K562 (cell line): ENCODE measurements around the gene DNAH1.

Experiments used
- ATF1 ChIP-seq, 2 experiments: fragments of 450-650 bp in 1 of 2; IDR thresholded peaks; 2 replicates each; pipeline ENCODE4 v1.6.1; 2016; ENCODE audit warnings: missing compliant biosample characterization in 1 of 2, missing genetic modification characterization in 1 of 2
- CTCF ChIP-seq, 3 experiments: IDR thresholded peaks in 2 of 3; conservative IDR thresholded peaks in 1 of 3; 2 replicates each; pipeline ENCODE4 v1.5.1; 2011 to 2012; ENCODE audit warnings: low read length in 3 of 3, mild to moderate bottlenecking in 3 of 3, control low read depth in 2 of 3, improper control_type of control experiment in 1 of 3, inconsistent platforms in 1 of 3, low read depth in 1 of 3, mixed read lengths in 1 of 3, moderate library complexity in 1 of 3; ENCODE audit not compliant: insufficient read depth in 2 of 3
- NFYB ChIP-seq: IDR thresholded peaks from 2 replicates; pipeline ENCODE4 v1.6.1; 2011; ENCODE audit warnings: mild to moderate bottlenecking, moderate library complexity; ENCODE audit not compliant: insufficient read length; ENCODE audit errors: extremely low read depth
- PHTF2 ChIP-seq: fragments of 250-450 bp; sonication (Bioruptor Pico); IDR thresholded peaks from 2 replicates; pipeline ENCODE4 v1.5.0; 2021; ENCODE audit warnings: mild to moderate bottlenecking
- POLR2A ChIP-seq: fragments of 450-650 bp; conservative IDR thresholded peaks from 2 replicates; pipeline ENCODE4 v1.6.1; 2016
- PRDM10 ChIP-seq: fragments of 450-650 bp; IDR thresholded peaks from 2 replicates; pipeline ENCODE4 v1.6.1; 2018; ENCODE audit not compliant: partially characterized antibody
- RBM34 ChIP-seq: fragments of 200-400 bp; formaldehyde crosslinking; IDR thresholded peaks from 2 replicates; pipeline ENCODE4 v1.6.1; 2018; ENCODE audit warnings: low read length, borderline replicate concordance; ENCODE audit not compliant: insufficient read depth
- SIN3A ChIP-seq, 2 experiments: fragments of 150-350 bp in 1 of 2; IDR thresholded peaks; 2 replicates each; pipeline ENCODE4 v1.6.1; 2011 to 2016; ENCODE audit warnings: borderline replicate concordance in 2 of 2, low read depth in 2 of 2, low read length in 2 of 2, mild to moderate bottlenecking in 2 of 2, moderate library complexity in 2 of 2; ENCODE audit not compliant: control insufficient read depth in 1 of 2
- YY1 ChIP-seq, 3 experiments: IDR thresholded peaks; 2 replicates each; pipeline ENCODE4 v1.6.1; 2011; ENCODE audit warnings: low read length in 2 of 3, mild to moderate bottlenecking in 2 of 3, moderate library complexity in 2 of 3, borderline replicate concordance in 1 of 3, control low read depth in 1 of 3, low read depth in 1 of 3; ENCODE audit not compliant: insufficient read depth in 3 of 3, insufficient replicate concordance in 2 of 3, control insufficient read depth in 1 of 3, insufficient read length in 1 of 3; ENCODE audit errors: extremely low read depth in 1 of 3
- TF ChIP-seq, protein P1 (sequence below): IDR thresholded peaks from 2 replicates; pipeline ENCODE4 v1.6.1; 2016; ENCODE audit warnings: missing genetic modification characterization, missing compliant biosample characterization
- TF ChIP-seq, protein P2 (sequence below), 2 experiments: fragments of 450-650 bp in 1 of 2; sonication (generic) in 1 of 2; formaldehyde crosslinking in 1 of 2; IDR thresholded peaks in 1 of 2; conservative IDR thresholded peaks in 1 of 2; 2 replicates each; pipeline versions ENCODE4 v1.6.1 to v1.8.1; 2016 to 2023; ENCODE audit warnings: mild to moderate bottlenecking in 2 of 2, moderate library complexity in 2 of 2, inconsistent platforms in 1 of 2, missing genetic modification reagents in 1 of 2

DNA sequence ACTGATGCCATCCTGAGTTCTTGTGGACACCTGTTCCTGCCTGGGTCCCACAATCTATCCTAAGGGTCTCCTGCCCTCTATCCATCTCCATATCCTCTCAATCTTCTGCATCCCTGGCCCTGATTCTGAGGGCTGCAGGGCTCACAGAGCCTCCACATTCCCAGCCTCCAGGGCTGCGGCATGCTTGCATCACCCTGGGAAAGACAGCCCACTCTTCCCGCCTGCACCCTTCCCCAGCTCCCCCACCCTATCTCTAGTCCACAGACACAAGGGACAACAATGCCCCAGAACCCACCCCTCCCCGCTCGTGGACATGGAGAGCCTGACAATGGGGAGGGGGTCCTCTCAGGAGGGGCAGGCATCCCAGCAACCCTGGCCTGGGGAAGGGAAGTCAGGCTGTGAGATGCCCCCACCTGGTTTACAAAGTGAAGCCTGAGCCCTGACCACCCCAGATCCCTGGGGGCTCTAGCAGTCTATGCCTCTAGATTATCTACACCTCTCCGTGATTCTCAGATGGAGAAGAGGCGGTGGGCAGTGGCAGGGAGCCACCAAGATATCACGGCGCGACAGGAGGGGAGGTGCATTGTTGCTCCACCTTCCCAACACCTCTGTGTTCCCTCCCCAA is 118.5 kb downstream of the DNAH1 start:
- TF ChIP-seq PHTF2 (CRISPR knock-in tag) (no peak), SIN3A (IDR thresholded peaks at IDR 0.05; ENCODE audit: borderline replicate concordance in 2 of 2, control insufficient read depth in 1 of 2, low read depth in 2 of 2, low read length in 2 of 2) (no peak), YY1 (IDR thresholded peaks at IDR 0.05; ENCODE audit: borderline replicate concordance in 1 of 3, control insufficient read depth in 1 of 3, extremely low read depth in 1 of 3, insufficient read depth in 3 of 3, insufficient read length in 1 of 3, insufficient replicate concordance in 2 of 3, low read depth in 1 of 3, low read length in 2 of 3) (no peak), NFYB (no peak), CTCF (IDR thresholded peaks at IDR 0.05 in 2 of 3, conservative IDR thresholded peaks at IDR 0.05 in 1 of 3; ENCODE audit: insufficient read depth in 2 of 3, low read depth in 1 of 3, low read length in 3 of 3) (no peak), POLR2A (no peak), ATF1 (CRISPR knock-in tag; IDR thresholded peaks at IDR 0.05) (no peak), ATF1 (tag; IDR thresholded peaks at IDR 0.05) (no peak), RBM34 (no peak), PRDM10 (no peak)
- TF ChIP-seq, protein P1, sequence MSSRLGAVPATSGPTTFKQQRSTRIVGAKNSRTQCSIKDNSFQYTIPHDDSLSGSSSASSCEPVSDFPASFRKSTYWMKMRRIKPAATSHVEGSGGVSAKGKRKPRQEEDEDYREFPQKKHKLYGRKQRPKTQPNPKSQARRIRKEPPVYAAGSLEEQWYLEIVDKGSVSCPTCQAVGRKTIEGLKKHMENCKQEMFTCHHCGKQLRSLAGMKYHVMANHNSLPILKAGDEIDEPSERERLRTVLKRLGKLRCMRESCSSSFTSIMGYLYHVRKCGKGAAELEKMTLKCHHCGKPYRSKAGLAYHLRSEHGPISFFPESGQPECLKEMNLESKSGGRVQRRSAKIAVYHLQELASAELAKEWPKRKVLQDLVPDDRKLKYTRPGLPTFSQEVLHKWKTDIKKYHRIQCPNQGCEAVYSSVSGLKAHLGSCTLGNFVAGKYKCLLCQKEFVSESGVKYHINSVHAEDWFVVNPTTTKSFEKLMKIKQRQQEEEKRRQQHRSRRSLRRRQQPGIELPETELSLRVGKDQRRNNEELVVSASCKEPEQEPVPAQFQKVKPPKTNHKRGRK (tag): no peak
- TF ChIP-seq, protein P2, sequence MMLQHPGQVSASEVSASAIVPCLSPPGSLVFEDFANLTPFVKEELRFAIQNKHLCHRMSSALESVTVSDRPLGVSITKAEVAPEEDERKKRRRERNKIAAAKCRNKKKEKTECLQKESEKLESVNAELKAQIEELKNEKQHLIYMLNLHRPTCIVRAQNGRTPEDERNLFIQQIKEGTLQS (IDR thresholded peaks at IDR 0.05): no peak; the same call in 1 of the 2 replicates
- TF ChIP-seq, protein P2 (CRISPR knock-in tag; conservative IDR thresholded peaks at IDR 0.05): no peak
